SHP77 (cell line): Measurements from ENCODE around the gene PNPLA8.
A peak's percentile ranks its signal among the peaks of the same experiment; 100 is the strongest.

ENCODE experiments used
- DNase-seq, 2 experiments: peaks; one replicate each; lab custom pipeline; 2025; lab: John Stamatoyannopoulos, UW

Gene PNPLA8

GRCh38 chr7:108441392-108441955, 84.5 kb downstream of the PNPLA8 start:
- DNase-seq = no peak

- DNase-seq = no peak
Measured at GRCh38 chr7:108440613-108441012, 85.3 kb downstream of the PNPLA8 start.

- DNase-seq = no peak
Measured at GRCh38 chr7:108436906-108437305, 89.0 kb downstream of the PNPLA8 start.

GRCh38 chr7:108434010-108434409, 91.9 kb downstream of the PNPLA8 start:
- DNase-seq = peak in 1 of 2 experiments; percentile 17

- DNase-seq = no peak
Measured at GRCh38 chr7:108431099-108431498, 94.8 kb downstream of the PNPLA8 start.

- no peak for DNase-seq
Measured at GRCh38 chr7:108430664-108431063, 95.3 kb downstream of the PNPLA8 start.

- DNase-seq = no peak
Measured at GRCh38 chr7:108427766-108428165, 98.2 kb downstream of the PNPLA8 start.

GRCh38 chr7:108425714-108426275, 100.1 kb downstream of the PNPLA8 start:
- DNase-seq = no peak

GRCh38 chr7:108424013-108424412, 101.9 kb downstream of the PNPLA8 start:
- DNase-seq = no peak

GRCh38 chr7:108423089-108423989, 102.6 kb downstream of the PNPLA8 start:
- DNase-seq = no peak

- no peak for DNase-seq
Measured at GRCh38 chr7:108421720-108422331, 104.1 kb downstream of the PNPLA8 start.
